Liver (tissue), 3 donors: ENCODE results near the gene LARGE1.

Experiments used
- EGR1 ChIP-seq, 2 donors: IDR thresholded peaks; 2 replicates each; pipeline ENCODE4 v1.6.1; 2016 to 2018; ENCODE audit warnings: antibody characterized with exemption in 2 of 2, low read depth in 2 of 2
- FOXA1 ChIP-seq: IDR thresholded peaks from 2 replicates; pipeline ENCODE4 v1.6.1; 2016; ENCODE audit warnings: antibody characterized with exemption
- FOXA2 ChIP-seq: IDR thresholded peaks from 2 replicates; pipeline ENCODE4 v1.6.1; 2016; ENCODE audit warnings: antibody characterized with exemption
- GABPA ChIP-seq, 2 donors: IDR thresholded peaks in 1 of 2; conservative IDR thresholded peaks in 1 of 2; 2 replicates each; pipeline ENCODE4 v1.6.1; 2016; ENCODE audit warnings: antibody characterized with exemption in 2 of 2, mild to moderate bottlenecking in 1 of 2, moderate library complexity in 1 of 2
- HNF4A ChIP-seq, 2 donors: conservative IDR thresholded peaks; 2 replicates each; pipeline ENCODE4 v1.6.1; 2016; ENCODE audit warnings: antibody characterized with exemption in 2 of 2, mild to moderate bottlenecking in 2 of 2
- HNF4G ChIP-seq: IDR thresholded peaks from 2 replicates; pipeline ENCODE4 v1.6.1; 2016; ENCODE audit warnings: antibody characterized with exemption
- JUND ChIP-seq, 2 donors: IDR thresholded peaks; 2 replicates each; pipeline ENCODE4 v1.6.1; 2016; ENCODE audit warnings: antibody characterized with exemption in 2 of 2
- NR2F2 ChIP-seq: IDR thresholded peaks from 2 replicates; pipeline ENCODE4 v1.6.1; 2016; ENCODE audit warnings: antibody characterized with exemption
- RAD21 ChIP-seq, 2 donors: IDR thresholded peaks; 2 replicates each; pipeline ENCODE4 v1.6.1; 2016; ENCODE audit warnings: antibody characterized with exemption in 2 of 2, mild to moderate bottlenecking in 2 of 2
- SP1 ChIP-seq: IDR thresholded peaks from 2 replicates; pipeline ENCODE4 v1.6.1; 2018; ENCODE audit warnings: antibody characterized with exemption, mild to moderate bottlenecking
- YY1 ChIP-seq: IDR thresholded peaks from 2 replicates; pipeline ENCODE4 v1.6.1; 2016; ENCODE audit warnings: antibody characterized with exemption, mild to moderate bottlenecking
- TF ChIP-seq, protein P1 (sequence below): IDR thresholded peaks from 2 replicates; pipeline ENCODE4 v1.6.1; 2016; ENCODE audit warnings: antibody characterized with exemption
- TF ChIP-seq, protein P2 (sequence below): fragments of 150-350 bp; IDR thresholded peaks from 2 replicates; pipeline ENCODE4 v1.5.1; 2017; ENCODE audit warnings: improper control_type of control experiment, low read depth, low read length; ENCODE audit not compliant: missing input control
- TF ChIP-seq, protein P3 (sequence below): IDR thresholded peaks from 2 replicates; pipeline ENCODE4 v1.6.1; 2016; ENCODE audit warnings: antibody characterized with exemption, mild to moderate bottlenecking
- donor health status: healthy.
- donor health status: healthy.

DNA sequence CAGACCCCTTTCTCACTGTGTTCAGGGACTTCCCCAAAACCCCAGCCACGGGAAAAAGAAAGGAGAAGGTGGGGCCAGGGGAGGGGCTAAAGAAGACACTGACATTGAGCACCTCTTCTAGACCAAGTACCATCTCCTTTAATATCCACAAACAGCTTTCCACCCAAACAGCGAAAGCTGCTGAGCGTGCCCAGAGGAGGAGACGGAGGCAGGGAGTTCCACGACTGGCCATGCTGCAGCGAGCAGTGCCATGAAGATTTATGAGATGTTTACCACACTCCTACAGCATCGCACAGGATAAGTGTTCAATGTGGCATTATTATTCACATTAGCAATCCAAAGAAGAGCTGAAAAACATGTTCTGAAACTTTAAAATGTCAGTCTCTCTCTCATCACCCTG lies 127.4 kb downstream of the LARGE1 start:
- TF ChIP-seq FOXA2 (no peak), YY1 (no peak), GABPA (IDR thresholded peaks at IDR 0.05 in 1 of 2, conservative IDR thresholded peaks at IDR 0.05 in 1 of 2) (no peak), HNF4G (no peak), JUND (IDR thresholded peaks at IDR 0.05) (no peak), RAD21 (IDR thresholded peaks at IDR 0.05) (no peak), SP1 (no peak), NR2F2 (no peak), EGR1 (IDR thresholded peaks at IDR 0.05; ENCODE audit: low read depth in 2 of 2) (no peak), FOXA1 (no peak), HNF4A (conservative IDR thresholded peaks at IDR 0.05) (no peak)
- TF ChIP-seq, protein P1, sequence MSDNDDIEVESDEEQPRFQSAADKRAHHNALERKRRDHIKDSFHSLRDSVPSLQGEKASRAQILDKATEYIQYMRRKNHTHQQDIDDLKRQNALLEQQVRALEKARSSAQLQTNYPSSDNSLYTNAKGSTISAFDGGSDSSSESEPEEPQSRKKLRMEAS, result no peak
- TF ChIP-seq, protein P2, sequence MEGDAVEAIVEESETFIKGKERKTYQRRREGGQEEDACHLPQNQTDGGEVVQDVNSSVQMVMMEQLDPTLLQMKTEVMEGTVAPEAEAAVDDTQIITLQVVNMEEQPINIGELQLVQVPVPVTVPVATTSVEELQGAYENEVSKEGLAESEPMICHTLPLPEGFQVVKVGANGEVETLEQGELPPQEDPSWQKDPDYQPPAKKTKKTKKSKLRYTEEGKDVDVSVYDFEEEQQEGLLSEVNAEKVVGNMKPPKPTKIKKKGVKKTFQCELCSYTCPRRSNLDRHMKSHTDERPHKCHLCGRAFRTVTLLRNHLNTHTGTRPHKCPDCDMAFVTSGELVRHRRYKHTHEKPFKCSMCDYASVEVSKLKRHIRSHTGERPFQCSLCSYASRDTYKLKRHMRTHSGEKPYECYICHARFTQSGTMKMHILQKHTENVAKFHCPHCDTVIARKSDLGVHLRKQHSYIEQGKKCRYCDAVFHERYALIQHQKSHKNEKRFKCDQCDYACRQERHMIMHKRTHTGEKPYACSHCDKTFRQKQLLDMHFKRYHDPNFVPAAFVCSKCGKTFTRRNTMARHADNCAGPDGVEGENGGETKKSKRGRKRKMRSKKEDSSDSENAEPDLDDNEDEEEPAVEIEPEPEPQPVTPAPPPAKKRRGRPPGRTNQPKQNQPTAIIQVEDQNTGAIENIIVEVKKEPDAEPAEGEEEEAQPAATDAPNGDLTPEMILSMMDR, result no peak
- TF ChIP-seq, protein P3, sequence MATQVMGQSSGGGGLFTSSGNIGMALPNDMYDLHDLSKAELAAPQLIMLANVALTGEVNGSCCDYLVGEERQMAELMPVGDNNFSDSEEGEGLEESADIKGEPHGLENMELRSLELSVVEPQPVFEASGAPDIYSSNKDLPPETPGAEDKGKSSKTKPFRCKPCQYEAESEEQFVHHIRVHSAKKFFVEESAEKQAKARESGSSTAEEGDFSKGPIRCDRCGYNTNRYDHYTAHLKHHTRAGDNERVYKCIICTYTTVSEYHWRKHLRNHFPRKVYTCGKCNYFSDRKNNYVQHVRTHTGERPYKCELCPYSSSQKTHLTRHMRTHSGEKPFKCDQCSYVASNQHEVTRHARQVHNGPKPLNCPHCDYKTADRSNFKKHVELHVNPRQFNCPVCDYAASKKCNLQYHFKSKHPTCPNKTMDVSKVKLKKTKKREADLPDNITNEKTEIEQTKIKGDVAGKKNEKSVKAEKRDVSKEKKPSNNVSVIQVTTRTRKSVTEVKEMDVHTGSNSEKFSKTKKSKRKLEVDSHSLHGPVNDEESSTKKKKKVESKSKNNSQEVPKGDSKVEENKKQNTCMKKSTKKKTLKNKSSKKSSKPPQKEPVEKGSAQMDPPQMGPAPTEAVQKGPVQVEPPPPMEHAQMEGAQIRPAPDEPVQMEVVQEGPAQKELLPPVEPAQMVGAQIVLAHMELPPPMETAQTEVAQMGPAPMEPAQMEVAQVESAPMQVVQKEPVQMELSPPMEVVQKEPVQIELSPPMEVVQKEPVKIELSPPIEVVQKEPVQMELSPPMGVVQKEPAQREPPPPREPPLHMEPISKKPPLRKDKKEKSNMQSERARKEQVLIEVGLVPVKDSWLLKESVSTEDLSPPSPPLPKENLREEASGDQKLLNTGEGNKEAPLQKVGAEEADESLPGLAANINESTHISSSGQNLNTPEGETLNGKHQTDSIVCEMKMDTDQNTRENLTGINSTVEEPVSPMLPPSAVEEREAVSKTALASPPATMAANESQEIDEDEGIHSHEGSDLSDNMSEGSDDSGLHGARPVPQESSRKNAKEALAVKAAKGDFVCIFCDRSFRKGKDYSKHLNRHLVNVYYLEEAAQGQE, result no peak
